ENCODE measurements around the gene WIPF3.

The WIPF3 gene

GRCh38 chr7:29861884-29862283 lies 55.6 kb downstream of the WIPF3 start:
- no peaks in the 10 kb centered on the region for H3K9me3 Mint-ChIP-seq
- no peak overlapping the region for H3K4me3 Mint-ChIP-seq
- peaks cover 7% of the 10 kb centered on the region for H3K27me3 Mint-ChIP-seq (ENCODE audit: low read depth)
- no peak for DNase-seq (ENCODE audit: low spot score)
- H3K36me3 Mint-ChIP-seq (ENCODE audit: low read depth): no peaks in the 10 kb centered on the region
- H3K27ac Mint-ChIP-seq: no peak overlapping the region
- no peaks in the 10 kb centered on the region for H3K4me1 Mint-ChIP-seq (ENCODE audit: low read depth)

- no peaks in the 10 kb centered on the region for H3K36me3 Mint-ChIP-seq (ENCODE audit: low read depth)
- DNase-seq (ENCODE audit: low spot score): no peak
- no peak overlapping the region for H3K27ac Mint-ChIP-seq
- no peaks in the 10 kb centered on the region for H3K4me1 Mint-ChIP-seq (ENCODE audit: low read depth)
- H3K4me3 Mint-ChIP-seq: no peak overlapping the region
- H3K27me3 Mint-ChIP-seq (ENCODE audit: low read depth): peaks cover 4% of the 10 kb centered on the region
- no peaks in the 10 kb centered on the region for H3K9me3 Mint-ChIP-seq
Observed at GRCh38 chr7:29864656-29865055, 58.3 kb downstream of the WIPF3 start.

GRCh38 chr7:29865526-29865925 lies 59.2 kb downstream of the WIPF3 start:
- no peaks in the 10 kb centered on the region for H3K4me1 Mint-ChIP-seq (ENCODE audit: low read depth)
- no peaks in the 10 kb centered on the region for H3K9me3 Mint-ChIP-seq
- H3K4me3 Mint-ChIP-seq: no peak overlapping the region
- H3K27ac Mint-ChIP-seq: no peak overlapping the region
- H3K27me3 Mint-ChIP-seq (ENCODE audit: low read depth): peaks cover 10% of the 10 kb centered on the region
- no peak for DNase-seq (ENCODE audit: low spot score)
- H3K36me3 Mint-ChIP-seq (ENCODE audit: low read depth): no peaks in the 10 kb centered on the region

GRCh38 chr7:29866490-29866930 lies 60.2 kb downstream of the WIPF3 start:
- H3K4me3 Mint-ChIP-seq: no peak overlapping the region
- H3K36me3 Mint-ChIP-seq (ENCODE audit: low read depth): no peaks in the 10 kb centered on the region
- peaks cover 10% of the 10 kb centered on the region for H3K27me3 Mint-ChIP-seq (ENCODE audit: low read depth)
- H3K4me1 Mint-ChIP-seq (ENCODE audit: low read depth): no peaks in the 10 kb centered on the region
- H3K27ac Mint-ChIP-seq: no peak overlapping the region
- no peak for DNase-seq (ENCODE audit: low spot score)
- H3K9me3 Mint-ChIP-seq: no peaks in the 10 kb centered on the region

- Mint-ChIP-seq H3K27ac (no peak overlapping the region), H3K27me3 (ENCODE audit: low read depth) (peaks cover 9% of the 10 kb centered on the region), H3K9me3 (no peaks in the 10 kb centered on the region), H3K4me1 (ENCODE audit: low read depth) (no peaks in the 10 kb centered on the region), H3K4me3 (no peak overlapping the region), H3K36me3 (ENCODE audit: low read depth) (no peaks in the 10 kb centered on the region)
- no peak for DNase-seq (ENCODE audit: low spot score)
Observed at GRCh38 chr7:29871787-29872398, 65.6 kb downstream of the WIPF3 start.

- Mint-ChIP-seq H3K27ac (no peak overlapping the region), H3K4me1 (ENCODE audit: low read depth) (no peaks in the 10 kb centered on the region), H3K27me3 (ENCODE audit: low read depth) (peaks cover 16% of the 10 kb centered on the region), H3K4me3 (no peak overlapping the region), H3K36me3 (ENCODE audit: low read depth) (no peaks in the 10 kb centered on the region), H3K9me3 (no peaks in the 10 kb centered on the region)
- no peak for DNase-seq (ENCODE audit: low spot score)
Observed at GRCh38 chr7:29873644-29874294, 67.5 kb downstream of the WIPF3 start.

GRCh38 chr7:29875741-29876140 lies 69.4 kb downstream of the WIPF3 start:
- no peak overlapping the region for H3K4me3 Mint-ChIP-seq
- H3K36me3 Mint-ChIP-seq (ENCODE audit: low read depth): no peaks in the 10 kb centered on the region
- H3K4me1 Mint-ChIP-seq (ENCODE audit: low read depth): no peaks in the 10 kb centered on the region
- H3K9me3 Mint-ChIP-seq: no peaks in the 10 kb centered on the region
- H3K27me3 Mint-ChIP-seq (ENCODE audit: low read depth): peaks cover 10% of the 10 kb centered on the region
- H3K27ac Mint-ChIP-seq: no peak overlapping the region
- no peak for DNase-seq (ENCODE audit: low spot score)

- peaks cover 10% of the 10 kb centered on the region for H3K27me3 Mint-ChIP-seq (ENCODE audit: low read depth)
- no peaks in the 10 kb centered on the region for H3K4me1 Mint-ChIP-seq (ENCODE audit: low read depth)
- no peaks in the 10 kb centered on the region for H3K36me3 Mint-ChIP-seq (ENCODE audit: low read depth)
- no peak overlapping the region for H3K27ac Mint-ChIP-seq
- DNase-seq (ENCODE audit: low spot score): no peak
- H3K4me3 Mint-ChIP-seq: no peak overlapping the region
- H3K9me3 Mint-ChIP-seq: no peaks in the 10 kb centered on the region
Observed at GRCh38 chr7:29877196-29877595, 70.9 kb downstream of the WIPF3 start.

GRCh38 chr7:29878081-29878688 lies 71.9 kb downstream of the WIPF3 start:
- Mint-ChIP-seq H3K27me3 (ENCODE audit: low read depth) (peaks cover 14% of the 10 kb centered on the region), H3K4me1 (ENCODE audit: low read depth) (no peaks in the 10 kb centered on the region), H3K27ac (no peak overlapping the region), H3K4me3 (no peak overlapping the region), H3K9me3 (no peaks in the 10 kb centered on the region), H3K36me3 (ENCODE audit: low read depth) (no peaks in the 10 kb centered on the region)
- DNase-seq (ENCODE audit: low spot score): no peak

- Mint-ChIP-seq H3K4me3 (no peak overlapping the region), H3K9me3 (no peaks in the 10 kb centered on the region), H3K27me3 (ENCODE audit: low read depth) (peaks cover 21% of the 10 kb centered on the region), H3K27ac (no peak overlapping the region), H3K36me3 (ENCODE audit: low read depth) (no peaks in the 10 kb centered on the region), H3K4me1 (ENCODE audit: low read depth) (no peaks in the 10 kb centered on the region)
- no peak for DNase-seq (ENCODE audit: low spot score)
Observed at GRCh38 chr7:29879609-29880008, 73.3 kb downstream of the WIPF3 start.

- DNase-seq (ENCODE audit: low spot score): no peak
- Mint-ChIP-seq H3K36me3 (ENCODE audit: low read depth) (no peaks in the 10 kb centered on the region), H3K9me3 (no peaks in the 10 kb centered on the region), H3K4me1 (ENCODE audit: low read depth) (no peaks in the 10 kb centered on the region), H3K27ac (no peak overlapping the region), H3K27me3 (ENCODE audit: low read depth) (peaks cover 30% of the 10 kb centered on the region), H3K4me3 (no peak overlapping the region)
Observed at GRCh38 chr7:29881724-29882123, 75.4 kb downstream of the WIPF3 start.

- peaks cover 30% of the 10 kb centered on the region for H3K27me3 Mint-ChIP-seq (ENCODE audit: low read depth)
- H3K27ac Mint-ChIP-seq: no peak overlapping the region
- no peaks in the 10 kb centered on the region for H3K36me3 Mint-ChIP-seq (ENCODE audit: low read depth)
- H3K4me3 Mint-ChIP-seq: no peak overlapping the region
- DNase-seq (ENCODE audit: low spot score): no peak
- H3K4me1 Mint-ChIP-seq (ENCODE audit: low read depth): no peaks in the 10 kb centered on the region
- H3K9me3 Mint-ChIP-seq: no peaks in the 10 kb centered on the region
Observed at GRCh38 chr7:29882481-29882880, 76.2 kb downstream of the WIPF3 start.

GRCh38 chr7:29883462-29884398 lies 77.4 kb downstream of the WIPF3 start:
- no peak overlapping the region for H3K4me3 Mint-ChIP-seq
- no peaks in the 10 kb centered on the region for H3K9me3 Mint-ChIP-seq
- H3K27ac Mint-ChIP-seq: no peak overlapping the region
- peaks cover 23% of the 10 kb centered on the region for H3K27me3 Mint-ChIP-seq (ENCODE audit: low read depth)
- DNase-seq (ENCODE audit: low spot score): no peak
- no peaks in the 10 kb centered on the region for H3K36me3 Mint-ChIP-seq (ENCODE audit: low read depth)
- no peaks in the 10 kb centered on the region for H3K4me1 Mint-ChIP-seq (ENCODE audit: low read depth)
